Erythroblast (primary cell): ENCODE results near the gene BHLHE23.

Source experiments
- GATA1 ChIP-seq: IDR thresholded peaks from 2 replicates; pipeline ENCODE4 v1.6.1; 2011; ENCODE audit warnings: low read depth, mild to moderate bottlenecking, control low read depth, low read length, moderate library complexity
- POLR2A ChIP-seq: IDR thresholded peaks from 2 replicates; pipeline ENCODE4 v1.6.1; 2011; ENCODE audit warnings: mild to moderate bottlenecking, low read length

DNA sequence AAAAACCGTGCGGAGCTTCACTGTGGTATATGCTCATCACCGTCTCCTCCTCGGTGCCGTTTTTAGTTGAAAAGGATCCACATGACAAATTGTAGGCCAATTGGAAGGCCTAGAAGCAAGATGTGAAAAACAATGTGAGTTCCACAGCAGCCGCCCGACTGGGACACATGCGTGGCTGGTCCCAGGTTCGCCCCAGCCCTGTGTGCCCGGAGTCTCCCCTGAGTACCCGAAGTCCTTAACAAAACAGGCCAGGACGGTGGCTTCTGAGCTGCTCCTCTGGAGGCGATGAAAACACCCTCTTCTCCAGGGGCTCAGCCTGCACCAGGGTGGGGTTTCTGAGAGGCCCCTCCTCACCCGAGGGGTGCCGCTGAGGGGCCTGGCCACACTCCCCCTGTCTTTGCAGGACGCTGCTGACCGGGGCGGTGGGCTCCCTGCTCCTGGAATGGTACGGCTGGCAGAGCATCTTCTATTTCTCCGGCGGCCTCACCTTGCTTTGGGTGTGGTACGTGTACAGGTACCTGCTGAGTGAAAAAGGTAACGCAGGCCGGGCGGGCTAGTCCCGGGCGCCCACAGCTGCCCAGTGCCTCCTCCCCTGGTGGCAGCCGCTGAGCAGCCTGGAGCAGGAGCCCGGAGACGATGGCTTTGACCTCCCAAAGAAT is 44.4 kb downstream of the BHLHE23 start:
- TF ChIP-seq POLR2A (no peak), GATA1 (no peak)
